Suprapubic skin (tissue), 3 donors: ENCODE results near the gene TSPAN32.

Source experiments
- EP300 ChIP-seq: sonication (generic); formaldehyde crosslinking; IDR thresholded peaks from one replicate; pipeline ENCODE4 v1.6.1; 2017; ENCODE audit warnings: antibody characterized with exemption
- POLR2A ChIP-seq, 2 donors: fragments of 450-650 bp; IDR thresholded peaks; one replicate each; pipeline ENCODE4 v1.6.1; 2017; ENCODE audit warnings: antibody characterized with exemption in 2 of 2, mild to moderate bottlenecking in 2 of 2, moderate library complexity in 2 of 2
- TF ChIP-seq, protein P1 (sequence below), 2 donors: fragments of 200-600 bp in 1 of 2; fragments of 450-650 bp in 1 of 2; sonication (generic) in 1 of 2; IDR thresholded peaks; one replicate each; pipeline ENCODE4 v1.5.1; 2016 to 2019; ENCODE audit warnings: antibody characterized with exemption in 2 of 2, mild to moderate bottlenecking in 1 of 2, moderate library complexity in 1 of 2

DNA sequence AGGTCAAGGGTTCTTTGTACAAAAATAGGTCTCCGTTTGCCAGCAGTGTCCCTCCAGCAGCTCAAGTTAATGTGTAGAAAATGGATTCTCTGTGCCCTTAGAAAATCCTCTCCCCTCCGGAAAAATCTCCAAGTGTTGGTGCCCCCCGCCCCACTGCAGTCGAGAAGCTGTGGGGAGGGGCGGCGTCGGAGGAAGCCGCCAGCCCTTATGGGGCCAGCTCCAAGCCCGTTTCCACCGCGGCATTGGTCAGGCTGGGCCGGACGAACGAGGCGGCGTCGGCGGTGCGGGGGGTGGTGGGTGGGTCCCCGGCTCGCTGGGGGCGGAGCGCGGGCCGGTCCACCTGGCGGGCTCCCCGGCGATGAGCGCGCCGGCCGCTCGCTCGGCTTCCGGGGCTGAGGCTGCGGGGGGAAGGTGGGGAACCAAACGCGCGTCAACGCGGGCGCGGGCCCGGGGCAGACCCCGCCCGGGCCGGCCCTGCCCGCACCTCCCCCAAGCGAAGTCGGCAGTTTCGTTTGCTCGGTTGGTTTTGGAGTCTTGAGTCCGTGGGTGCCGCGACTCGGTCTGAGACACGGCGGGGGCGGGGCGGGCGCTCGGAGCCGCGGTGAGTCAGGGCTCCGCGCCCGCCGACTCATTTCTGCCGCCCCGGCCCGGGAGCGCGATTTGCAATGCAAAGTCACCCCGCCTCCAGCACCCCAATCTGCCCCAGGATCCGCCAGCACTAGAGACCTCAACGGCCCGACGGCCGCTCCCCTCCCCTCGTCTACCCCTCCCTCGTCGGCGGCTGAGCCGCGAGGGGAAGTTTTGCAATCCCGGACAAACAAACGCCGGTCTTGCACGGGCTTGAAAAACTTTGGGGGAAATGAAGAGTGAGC is 32.8 kb upstream of the TSPAN32 start:
- TF ChIP-seq, protein P1, sequence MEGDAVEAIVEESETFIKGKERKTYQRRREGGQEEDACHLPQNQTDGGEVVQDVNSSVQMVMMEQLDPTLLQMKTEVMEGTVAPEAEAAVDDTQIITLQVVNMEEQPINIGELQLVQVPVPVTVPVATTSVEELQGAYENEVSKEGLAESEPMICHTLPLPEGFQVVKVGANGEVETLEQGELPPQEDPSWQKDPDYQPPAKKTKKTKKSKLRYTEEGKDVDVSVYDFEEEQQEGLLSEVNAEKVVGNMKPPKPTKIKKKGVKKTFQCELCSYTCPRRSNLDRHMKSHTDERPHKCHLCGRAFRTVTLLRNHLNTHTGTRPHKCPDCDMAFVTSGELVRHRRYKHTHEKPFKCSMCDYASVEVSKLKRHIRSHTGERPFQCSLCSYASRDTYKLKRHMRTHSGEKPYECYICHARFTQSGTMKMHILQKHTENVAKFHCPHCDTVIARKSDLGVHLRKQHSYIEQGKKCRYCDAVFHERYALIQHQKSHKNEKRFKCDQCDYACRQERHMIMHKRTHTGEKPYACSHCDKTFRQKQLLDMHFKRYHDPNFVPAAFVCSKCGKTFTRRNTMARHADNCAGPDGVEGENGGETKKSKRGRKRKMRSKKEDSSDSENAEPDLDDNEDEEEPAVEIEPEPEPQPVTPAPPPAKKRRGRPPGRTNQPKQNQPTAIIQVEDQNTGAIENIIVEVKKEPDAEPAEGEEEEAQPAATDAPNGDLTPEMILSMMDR (IDR thresholded peaks at IDR 0.05): no peak
- TF ChIP-seq EP300 (no peak), POLR2A (IDR thresholded peaks at IDR 0.05) (no peak)
